Stimulated activated CD4-positive, alpha-beta T cell treated with anti-CD3 and anti-CD28 coated beads, Interleukin-4, amount 100 ng/mL, for 4 hours (primary cell): ENCODE measurements around the gene OR2T10.
"Not testable (repeated sequence)": the region's sequence is repeated elsewhere in the genome, so short reads cannot be mapped to it uniquely, and the experiment has no call there.

Experiments
- DNase-seq, 2 experiments: peaks; one replicate each; pipeline ENCODE4 v3.0.0-alpha.2; 2020

OR2T10 gene

GRCh38 chr1:248597589-248597988 lies at the start of gene OR2T10:
TSS of gene OR2T10 (minus strand) at chr1:248597700. CDS start at chr1:248593768, 3,932 bp downstream.
- no peak for DNase-seq

DNA sequence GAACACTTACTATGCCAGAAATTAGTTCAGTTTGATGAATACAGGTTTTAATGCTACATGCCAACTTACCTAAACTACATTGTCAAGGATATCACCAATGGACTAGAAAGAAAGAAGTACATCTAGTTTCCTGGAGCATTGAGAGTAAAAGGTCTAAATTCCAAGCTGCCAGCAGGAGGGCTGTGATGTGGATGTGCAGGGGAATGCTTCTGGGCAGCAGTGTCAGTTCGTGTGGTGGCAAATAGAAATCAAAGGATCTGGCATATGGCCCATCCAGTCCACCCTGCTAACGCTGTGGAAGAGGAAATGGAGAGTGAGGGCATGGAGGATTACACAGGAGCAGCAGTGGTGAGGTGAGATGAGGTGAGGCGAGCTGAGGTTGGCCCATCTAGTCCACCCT lies 47.7 kb upstream of the OR2T10 start, which contains the start of gene OR2T35:
TSS of gene OR2T35 (minus strand) at position 101 of the 400 bp plus-strand sequence. CDS start 6,020 bp downstream, outside the sequence.
- not testable (repeated sequence) for DNase-seq

- DNase-seq: not testable (repeated sequence)
Measured at GRCh38 chr1:248642971-248643651, 45.6 kb upstream of the OR2T10 start.

GRCh38 chr1:248641583-248641982 lies 44.1 kb upstream of the OR2T10 start:
- not testable (repeated sequence) for DNase-seq

DNA sequence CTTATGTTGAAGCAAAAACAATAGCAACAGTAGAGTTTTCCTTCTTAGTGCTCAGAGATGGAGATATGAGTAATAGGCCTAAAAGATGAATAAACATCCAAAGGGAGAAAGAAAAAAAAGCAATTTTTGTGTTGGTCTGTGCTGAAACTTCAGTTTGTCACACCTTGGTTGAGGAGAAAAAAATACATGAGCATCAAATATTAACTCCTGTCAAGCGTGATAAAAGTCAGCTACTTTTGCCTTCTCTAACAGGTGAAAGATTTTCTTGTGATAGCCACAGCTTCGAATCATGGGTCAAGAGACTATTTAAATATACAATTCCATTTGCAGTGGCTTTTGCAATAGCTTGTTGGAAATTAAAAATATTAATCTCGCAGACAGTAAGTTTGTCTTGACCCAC lies 43.4 kb upstream of the OR2T10 start:
- DNase-seq: not testable (repeated sequence)

DNA sequence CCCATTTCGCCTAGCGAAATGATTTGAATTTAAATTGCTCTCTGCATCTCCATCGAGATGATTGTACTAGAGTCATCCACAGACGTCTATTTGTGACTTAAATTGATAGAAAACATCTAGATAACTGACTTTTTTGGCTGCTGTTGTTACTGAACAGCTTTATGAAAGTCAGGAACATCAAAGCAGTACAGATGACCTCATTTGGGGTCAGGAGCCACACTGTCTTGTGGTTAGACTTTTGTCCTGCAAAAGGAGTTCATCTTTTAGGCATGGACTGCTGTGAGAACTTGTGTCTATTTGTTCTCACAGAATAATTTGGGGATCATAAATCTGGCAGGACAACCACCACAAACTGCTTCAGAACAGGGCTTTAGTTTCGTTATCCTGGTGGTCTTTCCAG lies 42.2 kb upstream of the OR2T10 start:
- not testable (repeated sequence) for DNase-seq

DNA sequence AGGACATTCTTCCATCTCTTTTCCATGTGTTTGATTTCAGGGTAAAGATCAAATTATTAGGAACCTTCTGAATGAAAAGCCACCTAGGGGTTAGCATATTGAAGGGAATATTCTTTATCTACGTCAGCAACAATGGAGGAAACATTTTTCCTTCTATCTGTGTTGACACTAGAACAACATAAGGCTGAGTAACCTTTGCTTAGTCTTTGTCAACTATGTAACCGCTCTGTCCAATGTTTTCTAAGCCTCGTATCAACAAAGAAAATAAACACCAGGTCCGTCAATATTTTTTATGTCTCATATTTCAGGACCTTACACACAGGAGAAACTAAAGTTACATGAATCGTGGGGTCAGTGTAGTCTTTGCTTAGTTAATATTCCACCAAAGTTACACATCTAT lies 39.1 kb upstream of the OR2T10 start:
- not testable (repeated sequence) for DNase-seq

- DNase-seq: not testable (repeated sequence)
Measured at GRCh38 chr1:248634991-248635390, 37.5 kb upstream of the OR2T10 start, which contains the start of gene OR2T11. TSS of gene OR2T11 (minus strand) at chr1:248635091. CDS start at chr1:248627128, 7,963 bp downstream.

DNA sequence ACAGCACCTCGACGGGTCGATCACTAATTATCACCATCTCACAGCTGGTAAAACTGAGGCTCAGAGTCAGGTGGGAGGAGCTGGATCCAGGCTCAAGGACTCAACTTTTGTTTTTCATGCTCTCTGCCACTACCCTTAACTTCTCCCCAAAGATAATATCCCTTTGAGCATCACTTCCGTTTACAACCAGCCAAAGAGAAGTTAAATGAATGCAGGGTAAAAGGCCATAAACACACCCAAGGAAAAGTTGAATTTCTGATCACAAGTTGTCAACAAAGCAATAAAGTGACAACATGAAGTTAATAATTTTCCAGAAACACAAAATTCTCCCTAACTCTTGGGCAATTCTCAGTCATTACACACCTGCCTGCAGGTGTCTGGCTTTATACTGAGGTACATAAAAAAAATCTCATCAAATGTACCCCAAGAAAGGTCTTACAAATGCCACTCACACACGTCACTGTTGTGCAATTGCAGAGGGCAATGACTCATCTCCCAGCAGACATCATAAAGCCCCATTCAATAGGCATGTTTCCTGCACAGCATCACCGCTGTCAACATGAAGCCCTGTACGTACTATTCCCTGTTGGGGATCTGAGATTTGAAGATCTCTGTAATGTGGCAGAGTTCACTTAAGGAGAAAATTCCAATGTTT lies 34.0 kb upstream of the OR2T10 start:
- no peak for DNase-seq

GRCh38 chr1:248630551-248630950 lies 33.1 kb upstream of the OR2T10 start:
- DNase-seq: no peak

DNA sequence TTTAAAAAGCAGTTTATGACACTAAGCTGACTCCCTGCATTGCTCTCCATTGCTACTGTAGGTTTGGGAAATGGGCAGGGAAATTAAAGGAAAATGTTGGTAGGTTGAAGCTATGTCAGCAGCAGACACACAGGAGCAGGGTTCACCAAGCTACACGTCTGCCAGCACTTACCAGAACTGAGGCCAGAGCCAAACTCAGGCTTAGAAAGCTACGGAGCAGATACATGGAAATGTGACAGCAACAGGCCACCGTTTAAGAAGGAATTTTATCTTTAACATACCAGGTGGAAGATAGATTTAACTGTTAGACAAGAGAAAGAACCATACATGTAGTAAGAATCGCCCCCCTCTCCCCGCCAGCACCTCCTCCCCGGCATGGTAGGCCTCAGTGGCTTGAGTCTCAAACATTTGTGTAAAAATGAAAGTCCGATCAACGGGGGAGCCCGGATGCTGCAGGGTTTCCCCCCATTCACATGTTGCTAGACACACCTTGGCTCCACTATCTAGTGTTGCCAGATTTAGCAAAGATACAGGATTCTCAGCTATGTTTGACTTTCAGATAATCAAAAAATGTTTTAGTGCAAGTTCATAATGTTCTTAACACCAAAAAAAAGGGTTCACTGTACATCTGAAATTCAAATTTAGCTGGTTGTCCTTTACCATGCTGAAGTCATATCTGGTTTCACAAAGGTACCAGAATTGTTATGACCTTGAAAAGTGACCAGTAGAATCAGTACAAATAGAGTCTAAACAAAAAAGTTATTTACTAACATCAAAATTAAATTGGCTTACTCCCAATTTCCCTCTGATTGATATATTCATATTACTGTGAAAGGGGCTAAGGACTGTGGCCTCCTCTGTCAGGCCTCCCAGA lies 30.7 kb upstream of the OR2T10 start:
- no peak for DNase-seq

GRCh38 chr1:248625971-248626370 lies 28.5 kb upstream of the OR2T10 start:
- DNase-seq: no peak

- no peak for DNase-seq
Measured at GRCh38 chr1:248625166-248625565, 27.7 kb upstream of the OR2T10 start.

- DNase-seq: no peak
Measured at GRCh38 chr1:248622570-248623001, 25.1 kb upstream of the OR2T10 start.

- no peak for DNase-seq
Measured at GRCh38 chr1:248621770-248622169, 24.3 kb upstream of the OR2T10 start.

GRCh38 chr1:248618878-248619277 lies 21.4 kb upstream of the OR2T10 start:
- DNase-seq: peak; percentile 27 to 52

DNA sequence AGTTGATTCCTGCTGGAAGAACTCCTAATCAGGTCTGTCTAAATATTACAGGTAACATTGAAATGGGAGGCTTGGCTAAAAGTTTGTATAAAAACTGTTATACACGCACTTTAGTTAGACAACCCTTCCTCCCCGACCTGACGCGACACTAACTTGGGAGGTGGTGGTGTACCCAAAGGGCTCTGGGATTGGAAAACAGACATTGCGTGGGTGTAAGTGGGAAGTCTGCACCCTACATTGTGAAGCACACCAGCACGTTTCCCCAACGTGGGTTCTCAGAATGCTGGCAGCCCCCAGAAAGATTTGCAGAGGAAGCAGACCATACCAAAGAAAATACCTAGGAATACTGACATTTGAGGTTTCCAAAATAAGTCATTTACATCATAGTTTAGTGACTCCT lies 20.6 kb upstream of the OR2T10 start:
- DNase-seq: no peak

DNA sequence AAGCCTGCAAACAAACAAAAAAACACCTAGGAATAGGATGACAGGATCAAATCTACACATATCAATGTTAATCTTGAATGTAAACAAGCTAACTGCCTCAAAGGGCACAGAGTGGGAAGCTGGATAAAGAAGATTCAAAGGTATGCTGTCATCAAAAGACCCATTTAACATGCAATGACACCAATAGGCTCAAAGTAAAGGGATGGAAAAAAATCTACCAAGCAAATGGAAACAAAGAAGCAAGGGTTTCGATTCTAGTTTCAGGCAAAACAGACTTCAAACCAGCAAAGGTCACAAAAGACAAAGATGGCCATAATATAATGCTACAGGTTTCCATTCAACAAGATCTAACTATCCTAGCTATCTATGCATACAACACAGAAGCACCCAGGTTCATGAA lies 16.2 kb upstream of the OR2T10 start:
- no peak for DNase-seq

- DNase-seq: peak in 1 of 2 experiments; percentile 12
Measured at GRCh38 chr1:248611883-248612414, 14.4 kb upstream of the OR2T10 start.

- no peak for DNase-seq
Measured at GRCh38 chr1:248610301-248610700, 12.8 kb upstream of the OR2T10 start.

GRCh38 chr1:248599396-248599795 lies 1.9 kb upstream of the OR2T10 start:
- DNase-seq: no peak

- DNase-seq: no peak
Measured at GRCh38 chr1:248596615-248597014, 885 bp downstream of the OR2T10 start.

- DNase-seq: no peak
Measured at GRCh38 chr1:248593226-248593625, 4.3 kb downstream of the OR2T10 start.
